HL-60 (cell line): ENCODE data around the gene OR6C65.

ENCODE experiments used
- DNase-seq, 2 experiments: peaks; one replicate each; pipeline ENCODE4 v3.0.0-alpha.2; 2010 to 2020; ENCODE audit warnings: low read depth in 1 of 2, low spot score in 1 of 2
- H3K27ac ChIP-seq: fragments of 250-450 bp; sonication (Bioruptor Pico); replicated peaks from 2 replicates; pipeline ENCODE4 v1.5.1; 2020; ENCODE audit warnings: mild to moderate bottlenecking, moderate library complexity
- H3K27me3 ChIP-seq: fragments of 250-450 bp; sonication (Bioruptor Pico); 2 replicates; pipeline ENCODE4 v1.5.1; 2021; ENCODE audit warnings: mild to moderate bottlenecking, moderate library complexity; ENCODE audit not compliant: insufficient read depth, poor library complexity, severe bottlenecking
- H3K4me3 ChIP-seq: replicated peaks from 2 replicates; pipeline ENCODE4 v1.5.1; 2011; ENCODE audit warnings: mild to moderate bottlenecking, control low read depth, low read length; ENCODE audit not compliant: insufficient read depth
- GABPA ChIP-seq: IDR thresholded peaks from 2 replicates; pipeline ENCODE4 v1.6.1; 2012; ENCODE audit warnings: low read depth
- POLR2AphosphoS5 ChIP-seq: IDR thresholded peaks from 2 replicates; pipeline ENCODE4 v1.6.1; 2012; ENCODE audit warnings: low read depth
- SPI1 ChIP-seq: IDR thresholded peaks from 2 replicates; pipeline ENCODE4 v1.6.1; 2012; ENCODE audit warnings: low read depth, mild to moderate bottlenecking, borderline replicate concordance
- TF ChIP-seq, protein P1 (sequence below): IDR thresholded peaks from one replicate; pipeline ENCODE4 v1.5.1; 2011; ENCODE audit warnings: low read length, control low read depth, inconsistent platforms; ENCODE audit not compliant: insufficient read depth
- TF ChIP-seq, protein P2 (sequence below): IDR thresholded peaks from 2 replicates; pipeline ENCODE4 v1.6.1; 2012; ENCODE audit warnings: low read depth; ENCODE audit not compliant: insufficient replicate concordance

The OR6C65 gene

DNA sequence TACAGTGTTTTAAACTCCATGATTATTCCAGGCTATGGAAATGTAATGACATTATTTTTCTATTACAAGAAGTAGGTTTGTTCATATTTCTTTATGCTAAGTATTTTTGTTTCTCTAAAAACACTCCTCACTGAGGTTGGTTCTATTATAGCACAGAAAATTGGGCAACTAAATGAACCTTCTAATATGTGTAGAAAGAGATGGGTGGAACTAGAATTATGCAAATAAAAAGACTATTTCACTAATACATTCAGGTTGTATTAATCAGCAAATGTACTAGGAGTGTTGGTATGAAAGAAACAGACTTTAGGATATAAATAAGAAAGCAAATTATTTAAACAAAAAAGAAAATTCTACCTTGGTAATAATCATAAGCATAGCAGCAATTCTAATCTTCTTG is 48.5 kb downstream of the OR6C65 start:
- Histone ChIP-seq H3K27ac (no peak overlapping the region), H3K4me3 (no peak overlapping the region), H3K27me3 (no peaks in the 10 kb centered on the region)
- DNase-seq = no peak
- TF ChIP-seq POLR2AphosphoS5 = no peak
- TF ChIP-seq, protein P1, sequence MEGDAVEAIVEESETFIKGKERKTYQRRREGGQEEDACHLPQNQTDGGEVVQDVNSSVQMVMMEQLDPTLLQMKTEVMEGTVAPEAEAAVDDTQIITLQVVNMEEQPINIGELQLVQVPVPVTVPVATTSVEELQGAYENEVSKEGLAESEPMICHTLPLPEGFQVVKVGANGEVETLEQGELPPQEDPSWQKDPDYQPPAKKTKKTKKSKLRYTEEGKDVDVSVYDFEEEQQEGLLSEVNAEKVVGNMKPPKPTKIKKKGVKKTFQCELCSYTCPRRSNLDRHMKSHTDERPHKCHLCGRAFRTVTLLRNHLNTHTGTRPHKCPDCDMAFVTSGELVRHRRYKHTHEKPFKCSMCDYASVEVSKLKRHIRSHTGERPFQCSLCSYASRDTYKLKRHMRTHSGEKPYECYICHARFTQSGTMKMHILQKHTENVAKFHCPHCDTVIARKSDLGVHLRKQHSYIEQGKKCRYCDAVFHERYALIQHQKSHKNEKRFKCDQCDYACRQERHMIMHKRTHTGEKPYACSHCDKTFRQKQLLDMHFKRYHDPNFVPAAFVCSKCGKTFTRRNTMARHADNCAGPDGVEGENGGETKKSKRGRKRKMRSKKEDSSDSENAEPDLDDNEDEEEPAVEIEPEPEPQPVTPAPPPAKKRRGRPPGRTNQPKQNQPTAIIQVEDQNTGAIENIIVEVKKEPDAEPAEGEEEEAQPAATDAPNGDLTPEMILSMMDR = no peak
- TF ChIP-seq SPI1 = no peak
- TF ChIP-seq, protein P2, sequence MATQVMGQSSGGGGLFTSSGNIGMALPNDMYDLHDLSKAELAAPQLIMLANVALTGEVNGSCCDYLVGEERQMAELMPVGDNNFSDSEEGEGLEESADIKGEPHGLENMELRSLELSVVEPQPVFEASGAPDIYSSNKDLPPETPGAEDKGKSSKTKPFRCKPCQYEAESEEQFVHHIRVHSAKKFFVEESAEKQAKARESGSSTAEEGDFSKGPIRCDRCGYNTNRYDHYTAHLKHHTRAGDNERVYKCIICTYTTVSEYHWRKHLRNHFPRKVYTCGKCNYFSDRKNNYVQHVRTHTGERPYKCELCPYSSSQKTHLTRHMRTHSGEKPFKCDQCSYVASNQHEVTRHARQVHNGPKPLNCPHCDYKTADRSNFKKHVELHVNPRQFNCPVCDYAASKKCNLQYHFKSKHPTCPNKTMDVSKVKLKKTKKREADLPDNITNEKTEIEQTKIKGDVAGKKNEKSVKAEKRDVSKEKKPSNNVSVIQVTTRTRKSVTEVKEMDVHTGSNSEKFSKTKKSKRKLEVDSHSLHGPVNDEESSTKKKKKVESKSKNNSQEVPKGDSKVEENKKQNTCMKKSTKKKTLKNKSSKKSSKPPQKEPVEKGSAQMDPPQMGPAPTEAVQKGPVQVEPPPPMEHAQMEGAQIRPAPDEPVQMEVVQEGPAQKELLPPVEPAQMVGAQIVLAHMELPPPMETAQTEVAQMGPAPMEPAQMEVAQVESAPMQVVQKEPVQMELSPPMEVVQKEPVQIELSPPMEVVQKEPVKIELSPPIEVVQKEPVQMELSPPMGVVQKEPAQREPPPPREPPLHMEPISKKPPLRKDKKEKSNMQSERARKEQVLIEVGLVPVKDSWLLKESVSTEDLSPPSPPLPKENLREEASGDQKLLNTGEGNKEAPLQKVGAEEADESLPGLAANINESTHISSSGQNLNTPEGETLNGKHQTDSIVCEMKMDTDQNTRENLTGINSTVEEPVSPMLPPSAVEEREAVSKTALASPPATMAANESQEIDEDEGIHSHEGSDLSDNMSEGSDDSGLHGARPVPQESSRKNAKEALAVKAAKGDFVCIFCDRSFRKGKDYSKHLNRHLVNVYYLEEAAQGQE = no peak
- TF ChIP-seq GABPA = no peak
